Astrocyte of the hippocampus (primary cell): ENCODE data around the gene CINP.
"Not testable (repeated sequence)": the region's sequence is repeated elsewhere in the genome, so short reads cannot be mapped to it uniquely, and the experiment has no call there.

Source experiments
- DNase-seq: peaks from one replicate; pipeline ENCODE4 v3.0.0; 2011; ENCODE audit warnings: low read depth, low spot score

CINP gene

DNA sequence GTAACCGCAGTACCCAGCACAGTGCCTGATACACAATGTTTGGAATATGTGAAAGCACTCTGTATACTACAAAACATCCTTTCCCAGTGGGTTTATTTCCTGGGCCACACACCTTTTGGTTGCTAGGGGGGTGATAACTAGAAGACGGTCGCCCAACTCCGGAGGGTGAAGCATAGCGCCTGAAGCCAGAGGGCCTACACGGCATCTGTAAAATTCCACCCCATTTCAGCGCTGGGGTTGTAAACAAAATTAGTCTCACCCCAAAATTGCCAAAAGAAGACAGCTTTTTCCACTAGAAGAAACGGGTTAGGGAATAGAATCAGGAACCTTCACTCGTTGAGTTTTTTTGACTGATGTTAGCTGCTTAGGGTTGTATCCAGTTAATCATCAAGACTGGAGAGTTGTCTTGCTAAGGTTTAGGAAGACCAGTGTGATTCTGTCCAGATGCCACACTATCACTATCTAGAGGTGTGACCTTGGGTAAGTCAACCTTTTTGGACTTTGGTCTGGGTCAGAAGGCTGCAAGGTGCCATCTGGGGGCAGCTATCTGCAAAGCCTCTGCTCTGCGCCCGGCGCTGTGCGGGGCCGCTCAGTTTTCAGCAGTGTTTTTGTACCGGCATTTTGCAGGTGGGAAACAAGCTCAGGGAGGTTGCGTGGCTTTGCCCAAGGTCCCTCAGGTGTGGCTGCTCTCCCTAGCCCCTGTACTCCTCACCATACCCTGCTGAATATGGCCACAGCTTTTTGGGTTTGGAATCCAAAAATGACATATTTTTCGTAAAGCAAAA is 41.8 kb downstream of the CINP start:
- no peak for DNase-seq

DNA sequence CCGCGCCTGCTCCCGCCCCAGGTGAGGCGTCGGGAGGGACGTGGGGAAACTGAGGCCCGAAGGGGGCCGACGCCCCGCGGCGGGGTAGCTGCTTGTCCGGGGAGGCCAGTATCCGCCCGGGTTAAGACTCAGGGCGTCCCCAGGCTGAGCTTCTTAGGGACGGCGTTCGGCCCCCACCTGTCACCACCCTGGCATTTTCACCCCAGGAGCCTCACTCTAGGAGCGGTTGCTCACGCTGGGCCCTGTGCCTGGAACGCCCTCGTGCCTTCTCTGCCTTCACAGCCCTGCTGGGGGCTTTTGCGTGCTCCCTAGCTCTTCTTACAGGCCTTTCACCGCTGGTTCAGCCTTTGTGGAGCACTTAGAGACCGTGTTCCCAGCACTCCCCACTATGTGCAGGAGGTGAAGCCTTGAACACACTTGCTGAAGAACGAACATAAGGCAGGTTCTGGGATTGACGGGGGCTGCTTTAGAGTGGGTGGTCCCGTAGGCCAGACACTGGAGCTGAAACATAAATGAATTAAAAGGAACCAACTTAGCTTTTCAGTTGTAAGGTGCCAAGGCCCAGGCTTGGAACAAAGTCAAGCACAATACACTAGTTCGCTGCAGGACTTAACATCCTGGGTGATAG is 42.5 kb downstream of the CINP start:
- DNase-seq, result peak; percentile 70

DNA sequence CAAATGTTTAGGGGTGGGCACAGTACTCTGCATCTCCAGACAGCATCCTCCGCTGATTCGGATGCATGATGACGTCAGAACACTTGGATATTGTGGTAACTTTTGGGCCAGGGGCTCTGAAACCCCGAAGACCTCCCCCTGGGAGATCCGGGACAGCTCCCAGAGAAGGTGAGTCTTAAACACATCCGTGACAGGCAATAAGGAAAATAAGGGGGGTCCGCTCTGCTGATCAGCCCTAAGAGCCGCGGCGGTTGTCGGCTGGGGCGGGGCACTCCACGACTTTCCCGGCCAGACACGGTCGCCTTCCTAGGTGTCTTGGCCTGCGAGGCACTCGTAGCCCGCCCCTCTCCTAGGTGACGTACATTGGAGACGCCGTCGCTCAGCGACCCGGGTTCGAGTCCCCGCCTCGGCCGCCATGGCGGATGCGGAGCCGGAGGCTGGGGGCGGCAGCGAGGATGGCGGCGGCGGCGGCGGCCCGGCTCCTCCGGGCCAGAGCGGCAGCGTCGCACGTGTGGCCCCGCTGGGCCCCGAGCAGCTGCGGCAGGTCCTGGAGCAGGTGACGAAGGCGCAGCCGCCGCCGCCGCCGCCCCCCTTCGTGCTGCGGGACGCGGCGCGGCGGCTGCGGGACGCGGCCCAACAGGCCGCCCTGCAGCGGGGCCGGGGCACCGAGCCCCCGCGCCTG is 43.2 kb downstream of the CINP start, which contains the start of gene ZNF839:
Gene ZNF839 (plus strand): TSS at position 396 of the 682 bp plus-strand sequence. CDS start 20 bp downstream, at position 416.
- DNase-seq, result peak; percentile 95

DNA sequence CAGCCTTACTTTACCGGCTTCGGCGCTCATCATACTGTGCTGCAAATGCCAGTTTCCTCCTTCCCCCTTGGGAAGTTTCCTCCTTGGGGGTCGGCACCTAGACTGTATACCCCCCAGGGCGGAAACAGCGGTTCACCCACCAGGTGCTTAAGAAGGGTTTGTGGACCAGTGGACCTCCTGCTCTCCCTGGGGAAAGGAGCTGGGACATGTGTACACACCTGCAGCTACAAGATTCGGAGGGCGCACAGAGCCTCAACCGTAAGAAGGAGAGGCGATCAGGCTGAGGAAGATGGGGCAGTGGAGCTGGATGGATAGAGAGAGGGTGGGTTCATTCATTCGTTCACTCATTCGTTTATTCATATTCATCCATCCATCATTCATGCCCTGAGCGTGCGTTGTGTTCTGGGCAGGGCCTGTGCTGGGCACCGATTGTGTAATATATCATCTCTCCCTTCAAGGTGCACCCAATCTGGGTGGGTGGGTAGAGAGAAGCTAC is 43.9 kb downstream of the CINP start:
- DNase-seq, result no peak

DNA sequence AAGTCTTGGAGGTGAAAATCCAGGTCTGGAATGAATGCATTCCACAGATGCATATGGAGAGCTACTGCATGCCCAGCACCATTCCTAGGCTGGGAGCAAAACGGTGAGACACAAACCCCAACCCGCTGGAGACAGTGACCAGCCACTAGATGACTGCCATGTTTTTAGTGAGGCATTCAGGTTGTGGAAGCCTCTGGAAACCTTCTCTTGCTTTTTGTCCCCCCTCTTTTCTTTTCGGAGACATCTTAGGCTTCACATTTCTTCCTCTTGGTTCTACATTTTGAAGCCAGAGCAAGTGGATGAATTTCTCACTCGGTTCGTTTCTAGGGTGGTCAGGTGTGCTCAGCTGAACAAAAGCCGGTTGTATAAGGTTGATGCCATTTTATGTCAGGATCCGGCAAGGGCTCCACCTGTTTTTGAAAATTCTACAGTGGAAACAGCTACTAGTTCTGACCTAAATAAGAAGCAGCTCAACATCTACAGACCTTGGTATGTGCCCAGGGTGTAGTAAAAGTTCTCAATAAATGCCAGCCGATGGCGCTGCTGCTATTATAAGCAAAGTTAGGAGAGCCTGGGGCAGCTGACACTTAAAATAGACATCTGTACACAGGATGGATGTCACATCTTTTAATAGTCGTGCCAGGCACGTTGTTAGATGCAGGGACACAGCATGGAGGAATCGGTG is 45.0 kb downstream of the CINP start:
- no peak for DNase-seq

DNA sequence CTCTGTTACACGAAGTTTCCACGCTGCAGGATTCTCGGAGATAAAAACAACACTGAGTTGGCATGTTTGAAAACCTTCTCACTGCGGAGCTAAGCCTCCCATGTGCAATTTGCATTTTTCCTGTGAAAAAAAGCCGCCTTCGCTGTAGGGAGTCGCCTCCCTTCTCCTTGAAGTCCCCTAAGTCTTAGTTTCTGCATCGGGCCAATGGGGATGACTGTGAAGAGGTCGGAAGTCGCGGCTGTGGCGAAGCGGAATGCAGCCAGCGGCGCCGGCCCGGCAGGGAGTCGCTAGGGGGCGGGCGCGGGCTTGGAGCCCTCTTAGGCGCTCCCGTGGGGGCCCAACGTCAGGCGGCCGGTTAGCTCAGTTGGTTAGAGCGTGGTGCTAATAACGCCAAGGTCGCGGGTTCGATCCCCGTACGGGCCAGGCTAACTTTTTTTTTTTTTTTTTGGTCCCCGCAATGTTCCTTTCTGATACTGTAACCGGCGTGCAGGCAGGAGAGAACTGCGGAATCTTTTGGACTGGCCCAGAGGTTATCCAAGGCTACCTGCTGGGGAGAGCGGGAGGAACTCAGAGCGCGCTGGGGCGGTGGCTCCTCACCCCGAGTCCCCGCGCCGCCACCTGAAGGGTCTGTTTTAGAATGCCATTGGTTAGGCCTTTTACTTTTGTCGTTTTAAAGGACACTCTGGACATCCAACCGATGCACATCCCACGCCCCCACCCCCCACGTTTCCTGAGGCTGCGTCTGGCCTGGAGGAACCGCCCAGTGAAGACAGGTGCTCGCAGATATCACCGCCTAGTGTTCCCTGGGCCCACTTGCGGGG is 45.7 kb downstream of the CINP start:
- peak; percentile 97 for DNase-seq

DNA sequence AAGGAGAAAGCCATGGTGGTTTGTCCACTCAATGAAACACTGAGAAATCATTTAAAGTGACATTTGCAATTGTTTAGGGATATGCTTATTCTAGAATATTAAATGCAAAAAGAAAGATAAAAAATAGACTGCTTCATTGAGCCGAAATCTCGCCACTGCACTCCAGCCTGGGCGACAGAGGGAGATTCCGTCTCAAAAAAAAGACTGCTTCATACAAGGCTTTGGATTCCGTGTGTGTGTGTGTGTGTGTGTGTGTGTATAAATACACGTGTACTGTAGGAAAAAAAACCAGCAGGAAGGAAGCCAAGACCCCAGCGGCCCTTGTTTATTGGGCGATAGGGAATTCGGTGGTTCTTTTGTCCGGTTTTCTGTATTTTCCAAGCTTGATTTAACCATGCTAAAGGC is 46.4 kb downstream of the CINP start:
- DNase-seq, result peak; percentile 84

DNA sequence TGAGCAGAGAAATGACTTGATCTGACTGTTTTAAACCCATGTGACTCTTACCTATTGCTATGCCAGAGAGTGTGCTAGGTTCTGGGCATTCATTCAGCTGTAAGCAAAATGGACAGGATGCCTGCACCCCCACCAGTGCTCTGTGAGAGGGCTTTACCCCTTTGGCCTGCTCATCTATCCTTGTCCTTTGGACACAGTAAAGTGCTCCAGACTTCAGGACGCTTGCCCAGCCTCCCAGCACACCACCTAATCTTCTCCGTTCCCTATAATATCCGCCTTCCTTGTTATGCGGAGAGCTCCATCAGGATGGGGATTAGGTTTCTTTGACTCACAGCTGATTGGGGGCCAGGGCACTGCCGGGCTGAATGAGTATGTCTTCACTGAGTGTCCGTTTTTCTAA is 47.6 kb downstream of the CINP start:
- DNase-seq, result no peak

DNA sequence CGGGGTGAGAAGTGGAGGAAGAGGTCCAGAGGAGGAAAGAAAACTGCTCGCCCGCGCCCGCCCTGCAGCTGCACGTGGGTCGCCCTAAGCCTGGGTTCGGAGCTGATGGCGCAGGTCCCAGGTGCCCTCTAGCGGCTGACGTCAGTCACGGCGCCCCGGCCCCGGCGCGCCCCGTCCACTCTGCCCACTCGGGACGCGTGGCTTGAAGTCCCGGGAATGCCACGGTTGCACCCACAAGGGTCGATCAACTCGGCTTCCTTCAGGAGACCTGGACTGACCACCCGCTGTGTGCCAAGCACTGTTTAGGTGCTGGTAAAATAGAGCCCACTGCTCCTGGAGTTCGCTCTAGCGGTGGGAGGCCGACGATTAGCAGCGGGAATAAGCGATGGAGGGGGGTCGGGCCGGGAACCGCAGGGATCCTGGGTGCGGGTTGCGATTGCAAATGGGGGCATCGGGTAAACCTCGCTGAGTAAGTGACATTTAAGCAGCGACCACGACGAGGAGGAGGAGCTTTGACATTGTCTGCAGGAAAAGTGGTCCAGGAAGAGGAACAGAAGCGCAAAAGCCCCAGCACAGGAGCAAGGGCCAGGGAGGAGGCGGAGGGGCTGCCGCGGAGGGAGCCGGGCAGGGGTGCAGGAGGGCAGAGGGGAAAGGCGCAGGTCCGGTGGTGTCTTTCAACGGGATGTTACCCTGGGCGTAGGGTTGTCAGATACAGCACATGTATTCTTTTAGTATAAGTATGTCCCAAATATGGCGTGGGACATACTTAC is 48.3 kb downstream of the CINP start:
- DNase-seq, result peak; percentile 92

DNA sequence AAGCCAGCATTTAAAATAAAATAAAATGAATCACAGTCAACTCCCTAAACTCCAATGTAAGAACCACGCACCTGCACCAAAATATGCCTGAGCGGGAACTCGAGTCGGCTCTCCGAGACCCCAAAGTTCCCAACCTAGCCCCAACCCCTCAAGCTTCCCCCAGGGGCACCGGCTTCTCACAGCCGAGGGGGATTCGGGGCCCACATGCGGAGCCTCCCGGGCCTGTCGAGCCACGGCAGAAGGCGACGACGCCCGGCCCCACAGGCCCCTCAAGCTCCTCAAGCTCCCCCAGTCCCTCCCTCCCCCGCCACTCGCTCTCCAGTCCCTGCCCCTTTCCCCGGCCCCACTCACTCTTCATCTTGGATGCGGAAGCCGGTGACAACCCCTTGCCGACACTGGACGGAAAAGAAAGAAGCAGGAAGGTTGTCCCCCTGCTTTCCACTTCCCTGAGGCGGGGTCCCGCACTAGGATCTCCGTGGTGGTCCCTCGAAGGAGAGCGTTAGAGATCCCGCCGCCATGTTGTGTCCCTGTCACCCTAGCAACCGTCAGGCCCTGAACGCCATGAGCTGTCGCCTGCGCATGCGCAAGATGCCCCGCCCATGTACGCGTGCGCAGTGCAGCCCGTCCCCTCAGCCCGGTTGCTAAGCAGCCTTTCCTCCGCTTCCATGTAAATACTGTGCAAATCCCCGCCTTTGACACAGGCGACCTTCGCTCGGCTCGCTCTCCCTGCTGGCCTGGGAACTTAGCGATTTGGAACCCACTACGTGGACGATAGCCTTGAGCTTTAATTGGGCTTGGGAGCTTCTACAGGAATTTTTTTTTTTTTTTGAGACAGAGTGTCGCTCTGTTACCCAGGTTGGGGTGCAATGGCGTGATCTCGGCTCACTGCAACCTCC is 57.8 kb downstream of the CINP start, which contains the start of gene MOK:
Gene MOK (minus strand): TSS at position 554 of the 896 bp plus-strand sequence. CDS start 196 bp downstream, at position 358.
- peak; percentile 99 for DNase-seq

DNA sequence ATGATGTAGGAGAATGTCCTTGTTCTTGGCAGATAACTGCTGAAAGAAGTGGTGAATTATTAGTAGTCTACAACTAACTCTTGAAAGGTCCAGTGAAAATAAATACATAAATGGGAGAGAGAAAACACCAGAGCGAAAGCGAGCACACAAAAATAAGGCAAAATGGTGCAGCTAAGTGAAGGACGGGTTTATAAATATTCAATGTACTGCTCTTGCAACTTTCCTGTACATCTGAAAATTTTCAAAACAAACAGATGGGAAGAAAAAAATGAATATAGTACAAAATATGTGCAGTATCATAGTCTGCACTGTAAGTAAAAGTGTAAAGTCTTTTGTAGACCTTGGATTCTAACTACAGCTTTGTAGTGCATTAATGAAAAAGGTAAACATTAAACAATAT is 59.0 kb downstream of the CINP start:
- no peak for DNase-seq

DNA sequence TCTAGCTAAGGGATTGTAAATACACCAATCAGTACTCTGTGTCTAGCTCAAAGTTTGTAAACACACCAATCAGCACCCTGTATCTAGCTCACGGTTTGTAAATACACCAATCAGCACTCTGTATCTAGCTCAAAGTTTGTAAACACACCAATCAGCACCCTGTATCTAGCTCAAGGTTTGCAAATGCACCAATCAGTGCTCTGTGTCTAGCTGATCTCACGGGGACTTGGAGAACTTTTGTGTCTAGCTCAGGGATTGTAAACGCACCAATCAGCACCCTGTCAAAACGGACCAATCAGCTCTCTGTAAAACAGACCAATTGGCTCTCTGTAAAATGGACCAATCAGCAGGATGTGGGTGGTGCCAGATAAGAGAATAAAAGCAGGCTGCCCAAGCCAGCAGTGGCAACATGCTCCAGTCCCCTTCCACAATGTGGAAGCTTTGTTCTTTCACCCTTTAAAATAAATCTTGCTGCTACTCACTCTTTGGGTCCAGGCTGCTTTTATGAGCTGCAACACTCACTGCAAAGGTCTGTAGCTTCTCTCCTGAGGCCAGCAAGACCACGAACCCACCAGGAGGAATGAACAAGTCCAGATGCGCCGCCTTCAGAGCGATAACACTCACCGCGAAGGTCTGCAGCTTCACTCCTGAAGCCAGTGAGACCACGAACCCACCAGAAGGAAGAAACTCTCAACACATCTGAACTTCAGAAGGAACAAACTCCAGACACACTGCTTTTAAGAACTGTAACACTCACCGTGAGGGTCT is 64.2 kb downstream of the CINP start:
- not testable (repeated sequence) for DNase-seq
